Smooth muscle cell of bladder (primary cell): Measurements from ENCODE around the gene GRK2. TPM values are rescaled to one million over a fixed set of nuclear protein-coding genes. Genes with fewer than 3 reads are reported as not detected.

Experiments
- total RNA-seq: library from RNA; depleted of rRNA; stranded (reverse); fragments of >200 nt; gene quantifications from 2 replicates; pipeline ENCODE4 v1.2.3, GENCODE V29; 2014

The GRK2 gene
- total RNA-seq: 22.5 and 25.7 TPM in 2 replicates

DNA sequence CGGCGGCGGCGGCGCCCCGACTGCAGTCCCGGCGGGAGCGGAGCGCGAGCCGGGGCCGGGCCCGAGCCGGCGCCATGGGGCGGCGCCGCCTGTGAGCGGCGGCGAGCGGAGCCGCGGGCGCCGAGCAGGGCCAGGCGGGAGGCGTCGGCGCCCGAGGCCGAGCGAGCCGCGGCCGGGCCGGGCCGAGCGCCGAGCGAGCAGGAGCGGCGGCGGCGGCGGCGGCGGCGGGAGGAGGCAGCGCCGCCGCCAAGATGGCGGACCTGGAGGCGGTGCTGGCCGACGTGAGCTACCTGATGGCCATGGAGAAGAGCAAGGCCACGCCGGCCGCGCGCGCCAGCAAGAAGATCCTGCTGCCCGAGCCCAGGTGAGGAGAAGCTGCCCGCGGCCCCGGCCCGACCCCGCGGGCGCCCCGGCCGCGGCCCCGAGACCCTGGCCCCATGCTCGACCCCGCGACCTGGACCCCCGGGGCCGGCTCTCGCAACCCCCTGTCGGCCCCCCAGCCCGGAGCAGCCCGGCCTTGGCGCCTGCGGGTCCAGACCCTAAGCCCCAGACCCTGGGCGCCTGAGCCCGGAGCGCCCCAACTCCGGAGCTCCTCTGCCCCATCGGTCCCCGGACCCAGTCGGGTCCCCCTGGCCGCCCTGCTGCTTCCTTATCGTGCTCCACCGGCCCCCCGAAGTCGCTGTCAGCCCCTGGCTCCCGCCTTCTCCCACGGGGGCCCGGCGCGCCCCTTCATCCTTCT is at the start of gene GRK2:
Gene GRK2 (plus strand): TSS at position 25 of the 739 bp plus-strand sequence. CDS start 227 bp downstream, at position 252.

GRCh38 chr11:67289226-67289650 is 23.0 kb downstream of the GRK2 start, which contains the start of gene ANKRD13D:
Gene ANKRD13D, plus strand, starts transcription at chr11:67289303. Its CDS starts 158 bp downstream, at chr11:67289461.

DNA sequence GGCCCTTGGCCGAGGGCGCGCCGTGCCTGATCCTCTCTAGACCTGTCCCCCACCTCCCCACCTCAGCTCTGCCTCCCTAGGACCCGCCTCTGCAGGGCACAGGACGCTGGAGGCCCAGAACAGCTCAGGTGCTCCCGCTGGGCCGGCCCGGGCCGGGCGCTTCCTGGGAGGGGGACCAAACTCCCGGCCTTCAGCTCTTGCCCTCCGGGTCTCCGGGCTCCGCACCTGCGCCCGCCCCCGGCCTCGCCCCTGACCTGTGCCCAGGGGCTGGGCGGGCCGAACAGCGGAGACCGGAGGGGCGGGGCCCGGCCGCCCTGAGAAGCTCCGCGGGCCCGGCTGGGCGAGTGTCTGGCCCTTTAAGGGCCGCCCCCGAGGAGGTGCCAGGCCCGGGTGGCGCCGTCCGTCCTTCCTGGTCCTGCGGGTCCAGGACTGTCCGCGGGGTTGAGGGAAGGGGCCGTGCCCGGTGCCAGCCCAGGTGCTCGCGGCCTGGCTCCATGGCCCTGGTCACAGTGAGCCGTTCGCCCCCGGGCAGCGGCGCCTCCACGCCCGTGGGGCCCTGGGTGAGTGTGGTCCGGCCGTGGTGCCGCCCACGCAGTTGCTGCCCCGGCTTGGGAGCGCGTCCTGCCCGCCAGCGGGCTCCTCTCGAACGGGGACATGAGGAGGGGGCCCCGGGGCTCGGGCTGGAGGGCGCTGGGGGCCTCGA is 37.0 kb downstream of the GRK2 start, which contains the start of gene SSH3:
Gene SSH3 (plus strand): TSS at position 399 of the 703 bp plus-strand sequence. CDS start 96 bp downstream, at position 495.

Other genes with a start within 250 kb of the GRK2 start
- gene SYT12, start 243.3 kb upstream of the GRK2 start, total RNA-seq: 0.14 and 0.55 TPM in 2 replicates
- 13.4 and 17.4 TPM in 2 replicates for gene RHOD, start 209.6 kb upstream of the GRK2 start, total RNA-seq
- gene KDM2A, start 147.2 kb upstream of the GRK2 start, total RNA-seq: 29.3 and 39.8 TPM in 2 replicates
- gene ANKRD13D, start 22.8 kb downstream of the GRK2 start, total RNA-seq: 29.6 and 37.3 TPM in 2 replicates
- 9.7 and 10.3 TPM in 2 replicates for gene SSH3, start 37.1 kb downstream of the GRK2 start, total RNA-seq
- 40.7 and 44.7 TPM in 2 replicates for gene POLD4, start 87.1 kb downstream of the GRK2 start, total RNA-seq
- gene CLCF1, start 107.1 kb downstream of the GRK2 start, total RNA-seq: 3.4 and 4.4 TPM in 2 replicates
- gene RAD9A, start 125.5 kb downstream of the GRK2 start, total RNA-seq: 2.4 and 5.4 TPM in 2 replicates
- 122 and 148 TPM in 2 replicates for gene PPP1CA, start 135.4 kb downstream of the GRK2 start, total RNA-seq
- not detected in 2 replicates for gene TBC1D10C, start 137.6 kb downstream of the GRK2 start, total RNA-seq
- gene CARNS1, start 149.2 kb downstream of the GRK2 start, total RNA-seq: under 0.01 and 0.09 TPM in 2 replicates
- gene RPS6KB2, start 162.0 kb downstream of the GRK2 start, total RNA-seq: 38.9 and 52.1 TPM in 2 replicates
- gene PTPRCAP, start 171.2 kb downstream of the GRK2 start, total RNA-seq: not detected in 2 replicates
- 115 and 127 TPM in 2 replicates for gene CORO1B, start 177.0 kb downstream of the GRK2 start, total RNA-seq
- not detected in 2 replicates for gene GPR152, start 186.3 kb downstream of the GRK2 start, total RNA-seq
- not detected in 2 replicates for gene CABP4, start 188.9 kb downstream of the GRK2 start, total RNA-seq
- 12.4 and 18.2 TPM in 2 replicates for gene TMEM134, start 202.8 kb downstream of the GRK2 start, total RNA-seq
- gene AIP, start 216.6 kb downstream of the GRK2 start, total RNA-seq: 101 and 142 TPM in 2 replicates
- gene PITPNM1, start 238.9 kb downstream of the GRK2 start, total RNA-seq: 12.5 and 14.3 TPM in 2 replicates
- gene CDK2AP2, start 241.7 kb downstream of the GRK2 start, total RNA-seq: 6.4 and 7.1 TPM in 2 replicates